Upper lobe of left lung (tissue), 4 donors: ENCODE measurements around the gene CD160.

Source experiments
- EP300 ChIP-seq, 4 donors: sonication (generic); formaldehyde crosslinking; IDR thresholded peaks; one replicate each; pipeline ENCODE4 v1.5.1; 2017; ENCODE audit warnings: antibody characterized with exemption in 4 of 4, control low read depth in 2 of 4
- POLR2A ChIP-seq, 4 donors: fragments of 450-650 bp; IDR thresholded peaks; one replicate each; pipeline ENCODE4 v1.5.1; 2016 to 2017; ENCODE audit warnings: antibody characterized with exemption in 4 of 4, mild to moderate bottlenecking in 2 of 4
- POLR2AphosphoS5 ChIP-seq, 2 donors: sonication (generic); formaldehyde crosslinking; IDR thresholded peaks; one replicate each; pipeline ENCODE4 v1.5.1; 2017; ENCODE audit warnings: antibody characterized with exemption in 2 of 2
- TF ChIP-seq, protein P1 (sequence below), 6 experiments: fragments of 450-650 bp in 4 of 6; fragments of 200-600 bp in 2 of 6; sonication (generic) in 2 of 6; IDR thresholded peaks; one replicate each; pipeline ENCODE4 v1.5.1; 2016 to 2019; ENCODE audit warnings: antibody characterized with exemption in 6 of 6

GRCh38 chr1:145711213-145711651, 8.1 kb upstream of the CD160 start:
- TF ChIP-seq POLR2A (IDR thresholded peaks at IDR 0.05) (no peak), POLR2AphosphoS5 (IDR thresholded peaks at IDR 0.05) (no peak), EP300 (IDR thresholded peaks at IDR 0.05) (no peak)
- TF ChIP-seq, protein P1, sequence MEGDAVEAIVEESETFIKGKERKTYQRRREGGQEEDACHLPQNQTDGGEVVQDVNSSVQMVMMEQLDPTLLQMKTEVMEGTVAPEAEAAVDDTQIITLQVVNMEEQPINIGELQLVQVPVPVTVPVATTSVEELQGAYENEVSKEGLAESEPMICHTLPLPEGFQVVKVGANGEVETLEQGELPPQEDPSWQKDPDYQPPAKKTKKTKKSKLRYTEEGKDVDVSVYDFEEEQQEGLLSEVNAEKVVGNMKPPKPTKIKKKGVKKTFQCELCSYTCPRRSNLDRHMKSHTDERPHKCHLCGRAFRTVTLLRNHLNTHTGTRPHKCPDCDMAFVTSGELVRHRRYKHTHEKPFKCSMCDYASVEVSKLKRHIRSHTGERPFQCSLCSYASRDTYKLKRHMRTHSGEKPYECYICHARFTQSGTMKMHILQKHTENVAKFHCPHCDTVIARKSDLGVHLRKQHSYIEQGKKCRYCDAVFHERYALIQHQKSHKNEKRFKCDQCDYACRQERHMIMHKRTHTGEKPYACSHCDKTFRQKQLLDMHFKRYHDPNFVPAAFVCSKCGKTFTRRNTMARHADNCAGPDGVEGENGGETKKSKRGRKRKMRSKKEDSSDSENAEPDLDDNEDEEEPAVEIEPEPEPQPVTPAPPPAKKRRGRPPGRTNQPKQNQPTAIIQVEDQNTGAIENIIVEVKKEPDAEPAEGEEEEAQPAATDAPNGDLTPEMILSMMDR (IDR thresholded peaks at IDR 0.05), result no peak
